Measurements from ENCODE around the gene SEC24A.

The SEC24A gene

GRCh38 chr5:134736173-134736812 lies 87.7 kb downstream of the SEC24A start:
- TF ChIP-seq CTCF (IDR thresholded peaks at IDR 0.05; ENCODE audit: low read depth, low read length) = no peak
- no peak for DNase-seq (ENCODE audit: extremely low read depth, low read depth)

- peak; percentile 45 for TF ChIP-seq CTCF (IDR thresholded peaks at IDR 0.05; ENCODE audit: low read depth, low read length)
- DNase-seq (ENCODE audit: extremely low read depth, low read depth) = peak; percentile 94
Measured at GRCh38 chr5:134738133-134738962, 89.8 kb downstream of the SEC24A start, which contains the start of gene CAMLG. Gene CAMLG, plus strand, starts transcription at chr5:134738548. Its CDS starts 73 bp downstream, at chr5:134738621.

GRCh38 chr5:134738963-134739661 lies 90.5 kb downstream of the SEC24A start:
- no peak; the same call in none of the 2 replicates for TF ChIP-seq CTCF (IDR thresholded peaks at IDR 0.05; ENCODE audit: low read depth, low read length)
- DNase-seq (ENCODE audit: extremely low read depth, low read depth) = no peak

GRCh38 chr5:134741052-134741451 lies 92.5 kb downstream of the SEC24A start:
- TF ChIP-seq CTCF (IDR thresholded peaks at IDR 0.05; ENCODE audit: low read depth, low read length) = no peak
- DNase-seq (ENCODE audit: extremely low read depth, low read depth) = no peak

GRCh38 chr5:134742134-134742533 lies 93.5 kb downstream of the SEC24A start:
- TF ChIP-seq CTCF (IDR thresholded peaks at IDR 0.05; ENCODE audit: low read depth, low read length) = no peak
- no peak for DNase-seq (ENCODE audit: extremely low read depth, low read depth)

GRCh38 chr5:134749415-134749814 lies 100.8 kb downstream of the SEC24A start:
- TF ChIP-seq CTCF (IDR thresholded peaks at IDR 0.05; ENCODE audit: low read depth, low read length) = no peak
- DNase-seq (ENCODE audit: extremely low read depth, low read depth) = no peak

GRCh38 chr5:134758176-134758503 lies 109.6 kb downstream of the SEC24A start:
- no peak for DNase-seq (ENCODE audit: extremely low read depth, low read depth)
- no peak for TF ChIP-seq CTCF (IDR thresholded peaks at IDR 0.05; ENCODE audit: low read depth, low read length)

Measured in AG09319 (cell line).